HepG2 (cell line): ENCODE data around the gene NTN3. TPM values are rescaled to one million over a fixed set of nuclear protein-coding genes. Genes with fewer than 3 reads are reported as not detected.

Experiments
- ATF2 ChIP-seq: sonication (generic); formaldehyde crosslinking; IDR thresholded peaks from 2 replicates; pipeline ENCODE4 v1.4.0; 2020; ENCODE audit warnings: missing genetic modification reagents
- ATF7 ChIP-seq, 2 experiments: fragments of 450-650 bp in 1 of 2; sonication (generic) in 1 of 2; formaldehyde crosslinking in 1 of 2; IDR thresholded peaks; 2 replicates each; pipeline versions ENCODE4 v1.4.0 to v1.6.1; 2016 to 2020; ENCODE audit warnings: antibody characterized with exemption in 1 of 2, mild to moderate bottlenecking in 1 of 2, missing genetic modification reagents in 1 of 2
- HBP1 ChIP-seq: IDR thresholded peaks from 2 replicates; pipeline ENCODE4 v1.6.1; 2016; ENCODE audit warnings: low read depth, control low read depth
- HMGXB4 ChIP-seq, 2 experiments: sonication (generic) in 1 of 2; formaldehyde crosslinking in 1 of 2; IDR thresholded peaks; 2 replicates each; pipeline versions ENCODE4 v1.4.0 to v1.6.1; 2018 to 2020; ENCODE audit warnings: missing genetic modification reagents in 2 of 2, borderline replicate concordance in 1 of 2, low read depth in 1 of 2, mild to moderate bottlenecking in 1 of 2, missing biosample characterization in 1 of 2
- HNF4G ChIP-seq, 2 experiments: sonication (generic) in 1 of 2; formaldehyde crosslinking in 1 of 2; IDR thresholded peaks; 2 replicates each; pipeline versions ENCODE4 v1.4.0 to v1.6.1; 2011 to 2020; ENCODE audit warnings: borderline replicate concordance in 2 of 2, low read depth in 2 of 2, mild to moderate bottlenecking in 2 of 2, low read length in 1 of 2, missing genetic modification reagents in 1 of 2, moderate library complexity in 1 of 2
- KDM6A ChIP-seq: IDR thresholded peaks from 2 replicates; pipeline ENCODE4 v1.6.1; 2016; ENCODE audit warnings: low read depth
- LCORL ChIP-seq, 2 experiments: fragments of 450-650 bp in 1 of 2; sonication (generic) in 1 of 2; formaldehyde crosslinking in 1 of 2; IDR thresholded peaks; 2 replicates each; pipeline versions ENCODE4 v1.5.0 to v1.6.1; 2017 to 2020; ENCODE audit warnings: antibody characterized with exemption in 1 of 2, missing genetic modification reagents in 1 of 2
- RARA ChIP-seq: IDR thresholded peaks from 2 replicates; pipeline ENCODE4 v1.6.1; 2016; ENCODE audit warnings: missing genetic modification reagents, missing compliant biosample characterization
- SALL2 ChIP-seq: sonication (generic); formaldehyde crosslinking; IDR thresholded peaks from 2 replicates; pipeline ENCODE4 v1.8.1; 2023; ENCODE audit warnings: mild to moderate bottlenecking, missing genetic modification reagents, inconsistent platforms
- SRSF1 ChIP-seq: fragments of 200-400 bp; formaldehyde crosslinking; optimal IDR thresholded peaks from 2 replicates; pipeline ENCODE3; 2017; ENCODE audit warnings: mild to moderate bottlenecking, low read depth, low read length, moderate library complexity
- THRA ChIP-seq: sonication (generic); formaldehyde crosslinking; IDR thresholded peaks from 2 replicates; pipeline ENCODE4 v1.4.0; 2020; ENCODE audit warnings: missing genetic modification reagents, borderline replicate concordance
- ZBTB21 ChIP-seq: sonication (generic); formaldehyde crosslinking; IDR thresholded peaks from 2 replicates; pipeline ENCODE4 v1.4.0; 2020; ENCODE audit warnings: missing genetic modification reagents
- ZNF709 ChIP-seq: sonication (generic); formaldehyde crosslinking; IDR thresholded peaks from 2 replicates; pipeline ENCODE4 v1.5.0; 2020; ENCODE audit warnings: mild to moderate bottlenecking, missing genetic modification reagents
- ZNF766 ChIP-seq: sonication (generic); formaldehyde crosslinking; IDR thresholded peaks from 2 replicates; pipeline ENCODE4 v1.5.0; 2020; ENCODE audit warnings: missing genetic modification reagents, borderline replicate concordance
- ZNF784 ChIP-seq: sonication (generic); formaldehyde crosslinking; IDR thresholded peaks from 2 replicates; pipeline ENCODE4 v1.5.1; 2020; ENCODE audit warnings: missing genetic modification reagents, mild to moderate bottlenecking, borderline replicate concordance
- polyA plus RNA-seq, 8 experiments: library from polyadenylated mRNA; depleted of rRNA in 3 of 8; stranded (reverse) in 7 of 8; unstranded in 1 of 8; fragments of >200 nt; fragmentation: Illumina TruSeq in 4 of 8; extraction: Trizol in 4 of 8; gene quantifications; 2 replicates each; pipeline versions ENCODE4 v1.2.1 to v1.2.3, GENCODE V29; 2011 to 2016; ENCODE audit warnings: low read depth in 4 of 8, missing spikeins in 1 of 8, mixed read lengths in 1 of 8; ENCODE audit not compliant: insufficient read depth in 1 of 8
- total RNA-seq, 5 experiments: library from RNA; depleted of rRNA; stranded (reverse); fragments of >200 nt; fragmentation: Illumina TruSeq; extraction: Trizol; gene quantifications; 2 replicates each; pipeline ENCODE4 v1.2.3, GENCODE V29; 2016; ENCODE audit warnings: low read depth in 1 of 5

Gene NTN3
- total and polyA plus RNA-seq, 2 of the 13 experiments (the other 11 are each of a cell fraction or from before 2014, with no cell fraction given), result 0.09 to 0.20 TPM

GRCh38 chr16:2513405-2514332, 42.6 kb downstream of the NTN3 start, which contains the start of gene ATP6V0C (continued):
- TF ChIP-seq HNF4G (IDR thresholded peaks at IDR 0.05; ENCODE audit: borderline replicate concordance, low read depth, low read length) (0 out of 2 replicates have a peak, but pooled peaks have one; percentile 10), HNF4G (CRISPR knock-in tag; IDR thresholded peaks at IDR 0.05; ENCODE audit: borderline replicate concordance, low read depth) (no peak; the same call in 1 of the 2 replicates), ZBTB21 (CRISPR knock-in tag) (peak; percentile 92), ZNF784 (CRISPR knock-in tag) (peak; percentile 53; the same call in 1 of the 2 replicates), HBP1 (CRISPR knock-in tag) (no peak), ZNF766 (CRISPR knock-in tag) (peak; percentile 55; the same call in 1 of the 2 replicates), SALL2 (CRISPR knock-in tag) (peak; percentile 56; the same call in 1 of the 2 replicates), KDM6A (CRISPR knock-in tag) (0 out of 2 replicates have a peak, but pooled peaks have one; percentile 24), RARA (peak; percentile 19; the same call in 1 of the 2 replicates), THRA (CRISPR knock-in tag) (no peak), ZNF709 (CRISPR knock-in tag) (peak; percentile 58), LCORL (IDR thresholded peaks at IDR 0.05) (no peak), LCORL (CRISPR knock-in tag; IDR thresholded peaks at IDR 0.05) (no peak), ATF2 (CRISPR knock-in tag) (peak; percentile 13; the same call in 1 of the 2 replicates), ATF7 (IDR thresholded peaks at IDR 0.05) (peak; percentile 91), ATF7 (CRISPR knock-in tag; IDR thresholded peaks at IDR 0.05) (peak; percentile 71; the same call in 1 of the 2 replicates), HMGXB4 (CRISPR knock-in tag; IDR thresholded peaks at IDR 0.05; ENCODE audit: borderline replicate concordance in 1 of 2, low read depth in 1 of 2) (peak in 1 of 2 experiments; percentile 43; a peak in 1 of 4 replicates), SRSF1 (peak; percentile 76)
